ENCODE data around the gene TFR2. TPM values are rescaled to one million over a fixed set of nuclear protein-coding genes. Genes with fewer than 3 reads are reported as not detected.
A peak's percentile ranks its signal among the peaks of the same experiment; 100 is the strongest.

The TFR2 gene
- total RNA-seq, 2 experiments from 2014 or later: 12.1 to 26.0 TPM

- Histone ChIP-seq H3K36me3 (ENCODE audit: insufficient read depth, low read length) (peaks cover 45% of the 10 kb centered on the region), H3K9me2 (ENCODE audit: insufficient read depth, low read length) (no peaks in the 10 kb centered on the region), H3K27ac (ENCODE audit: low read depth, low read length, poor library complexity, severe bottlenecking) (peak overlapping the region; percentile 64), H3K4me1 (ENCODE audit: insufficient read depth, low read length, poor library complexity, severe bottlenecking) (peaks cover 9% of the 10 kb centered on the region), H3K4me2 (ENCODE audit: low read length) (peak overlapping the region; percentile 80), H3K9me3 (ENCODE audit: low read length) (no peaks in the 10 kb centered on the region), H3K4me3 (ENCODE audit: low read depth, low read length, poor library complexity, severe bottlenecking) (peak overlapping the region; percentile 99), H3K79me2 (ENCODE audit: insufficient read depth, low read depth, low read length) (peaks cover 8% of the 10 kb centered on the region; the same call in 1 of the 2 replicates), H4K20me1 (ENCODE audit: insufficient read depth, low read length) (0 out of 2 replicates have a peak, but pooled peaks cover 4% of the 10 kb centered on the region), H2AFZ (ENCODE audit: low read length) (no peak overlapping the region)
- peak; percentile 81 for DNase-seq (ENCODE audit: low spot score)
- intact Hi-C loops (cut with micrococcal nuclease; ENCODE audit: unreplicated experiment): loop anchor here (1.0 to 10.0 kb wide), 3 partner anchors 16 to 239 kb away; partner anchors contain the start of genes PPP1R35 and TSC22D4
- no peak for TF ChIP-seq EZH2phosphoT487 (IDR thresholded peaks at IDR 0.05; ENCODE audit: borderline replicate concordance, low read depth, low read length)
- no peak for TF ChIP-seq CTCF (conservative IDR thresholded peaks at IDR 0.05; ENCODE audit: low read length)
- POLR2A ChIA-PET: no interaction called here
- BruUV-seq (replicated peaks): no TSS peak
- CTCF ChIA-PET (ENCODE audit: unreplicated experiment): interaction anchor here (0.6 to 1.4 kb wide), 3 partner anchors 41 to 245 kb away, joined by 3 to 16 read pairs (median 3); no protein-coding TSS in a partner anchor
These were observed 34.4 kb upstream of the TFR2 start for GRCh38 chr7:100675581-100676350.

- no peak for DNase-seq (ENCODE audit: low spot score)
- POLR2A ChIA-PET: no interaction called here
- intact Hi-C loops (cut with micrococcal nuclease; ENCODE audit: unreplicated experiment): loop anchor here (2.0 to 10.0 kb wide), 2 partner anchors 200 to 238 kb away; partner anchors contain the start of genes PPP1R35 and TSC22D4
These were observed 33.7 kb upstream of the TFR2 start for GRCh38 chr7:100675105-100675451.

More at GRCh38 chr7:100675105-100675451, 33.7 kb upstream of the TFR2 start:
- Histone ChIP-seq H3K27ac (ENCODE audit: low read depth, low read length, poor library complexity, severe bottlenecking) (peak overlapping the region; percentile 64), H3K4me2 (ENCODE audit: low read length) (peak overlapping the region; percentile 80), H4K20me1 (ENCODE audit: insufficient read depth, low read length) (0 out of 2 replicates have a peak, but pooled peaks cover 4% of the 10 kb centered on the region), H3K9me2 (ENCODE audit: insufficient read depth, low read length) (no peaks in the 10 kb centered on the region), H3K9me3 (ENCODE audit: low read length) (no peaks in the 10 kb centered on the region), H2AFZ (ENCODE audit: low read length) (no peak overlapping the region), H3K4me3 (ENCODE audit: low read depth, low read length, poor library complexity, severe bottlenecking) (peak overlapping the region; percentile 99), H3K79me2 (ENCODE audit: insufficient read depth, low read depth, low read length) (peaks cover 8% of the 10 kb centered on the region; the same call in 1 of the 2 replicates), H3K4me1 (ENCODE audit: insufficient read depth, low read length, poor library complexity, severe bottlenecking) (peaks cover 9% of the 10 kb centered on the region), H3K36me3 (ENCODE audit: insufficient read depth, low read length) (peaks cover 39% of the 10 kb centered on the region)
- TF ChIP-seq EZH2phosphoT487 (IDR thresholded peaks at IDR 0.05; ENCODE audit: borderline replicate concordance, low read depth, low read length) (no peak), CTCF (conservative IDR thresholded peaks at IDR 0.05; ENCODE audit: low read length) (no peak)
- BruUV-seq (replicated peaks): no TSS peak
- CTCF ChIA-PET (ENCODE audit: unreplicated experiment): interaction anchor here (0.5 kb wide), 1 partner anchor 179 kb away, joined by 5 read pairs; no protein-coding TSS in a partner anchor

Data from OCI-LY7 (cell line).